ENCODE data around the gene BYSL.
"Not testable (repeated sequence)": the region's sequence is repeated elsewhere in the genome, so short reads cannot be mapped to it uniquely, and the experiment has no call there.

BYSL gene

DNA sequence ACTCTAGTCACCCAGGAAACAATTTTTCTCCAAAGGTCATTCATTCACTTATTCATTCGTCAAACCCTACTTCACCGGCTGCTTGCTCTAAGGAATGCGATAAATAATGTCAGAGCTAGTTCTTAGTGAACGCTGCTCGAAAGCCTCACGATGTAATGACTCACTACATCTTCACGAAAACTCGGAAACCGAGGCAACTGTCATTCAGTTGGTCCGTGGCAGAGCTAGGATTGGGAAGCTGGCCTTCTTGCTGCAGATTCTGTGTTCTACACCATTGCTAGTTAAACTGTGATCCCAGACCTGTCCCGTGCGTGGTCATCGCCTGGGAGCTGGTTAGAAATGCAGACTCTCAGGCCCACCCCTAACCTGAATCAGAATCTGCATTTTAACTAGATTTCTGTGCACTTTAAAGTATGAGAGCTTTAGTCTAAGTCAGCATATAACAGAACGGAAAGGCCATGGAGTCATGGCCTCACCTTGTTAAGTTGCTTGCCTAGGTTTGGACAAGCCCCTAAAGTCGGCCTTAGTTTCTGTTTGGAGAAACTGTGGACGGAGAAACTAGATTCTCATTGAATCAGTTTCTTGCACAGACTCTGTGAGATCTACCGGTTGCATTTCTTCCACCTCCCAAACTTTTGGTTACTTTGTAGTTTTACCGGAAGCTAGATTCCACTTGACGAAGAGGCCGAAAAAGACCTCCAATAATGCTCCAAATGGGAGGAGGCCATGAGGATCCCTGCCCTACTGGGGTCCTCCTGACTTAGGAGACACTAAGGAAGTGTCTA is 21.0 kb downstream of the BYSL start:
- no peak for DNase-seq (ENCODE audit: low spot score)

DNA sequence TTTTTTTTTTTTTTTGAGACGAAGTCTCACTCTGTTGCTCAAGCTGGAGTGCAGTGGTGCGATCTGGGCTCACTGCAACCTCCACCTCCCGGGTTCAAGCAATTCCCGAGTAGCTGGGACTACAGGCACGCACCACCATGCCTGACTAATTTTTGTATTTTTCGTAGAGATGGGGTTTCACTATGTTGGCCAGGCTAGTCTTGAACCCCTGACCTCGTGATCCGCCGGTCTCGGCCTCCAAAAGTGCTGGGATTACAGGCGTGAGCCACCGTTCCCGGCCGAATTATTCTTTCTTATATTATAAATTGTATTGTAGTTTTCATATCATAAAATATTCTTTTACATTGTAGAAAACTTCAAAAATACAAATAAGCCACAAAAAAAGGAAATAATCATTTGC is 21.6 kb downstream of the BYSL start:
- not testable (repeated sequence) for DNase-seq (ENCODE audit: low spot score)

GRCh38 chr6:41943456-41943855 is 22.2 kb downstream of the BYSL start:
- no peak for DNase-seq (ENCODE audit: low spot score)

DNA sequence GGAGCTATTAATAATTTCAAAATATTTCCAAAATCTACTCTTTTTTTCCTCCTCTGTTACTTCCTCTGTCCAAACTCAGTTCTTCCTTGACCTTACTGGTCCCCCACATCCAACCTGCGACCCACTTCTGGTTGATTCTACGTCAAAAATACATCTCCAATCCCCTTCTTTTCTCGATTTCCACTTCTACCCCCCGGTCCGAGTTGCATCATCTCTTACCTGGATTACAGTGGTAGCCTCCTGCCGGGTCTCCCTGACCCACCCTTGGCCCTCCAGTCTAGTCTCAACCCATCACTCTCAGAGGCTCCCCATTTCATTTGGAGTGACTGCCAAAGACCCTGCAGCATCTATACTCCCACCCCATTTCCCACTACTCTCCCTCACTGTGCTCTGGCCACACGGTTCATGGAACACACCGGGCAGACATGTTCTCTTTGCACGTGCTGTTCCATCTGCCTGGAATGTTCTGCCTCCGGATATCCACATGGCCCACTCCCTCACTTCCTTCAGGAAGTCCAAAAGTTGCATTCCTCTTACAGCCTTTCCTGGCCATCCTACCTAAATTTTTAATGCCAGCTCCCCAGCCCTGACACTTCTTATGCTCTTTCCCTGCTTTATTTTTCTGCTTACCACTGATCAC is 26.4 kb downstream of the BYSL start:
- no peak for DNase-seq (ENCODE audit: low spot score)

GRCh38 chr6:41954668-41955067 is 33.4 kb downstream of the BYSL start:
- no peak for DNase-seq (ENCODE audit: low spot score)

DNA sequence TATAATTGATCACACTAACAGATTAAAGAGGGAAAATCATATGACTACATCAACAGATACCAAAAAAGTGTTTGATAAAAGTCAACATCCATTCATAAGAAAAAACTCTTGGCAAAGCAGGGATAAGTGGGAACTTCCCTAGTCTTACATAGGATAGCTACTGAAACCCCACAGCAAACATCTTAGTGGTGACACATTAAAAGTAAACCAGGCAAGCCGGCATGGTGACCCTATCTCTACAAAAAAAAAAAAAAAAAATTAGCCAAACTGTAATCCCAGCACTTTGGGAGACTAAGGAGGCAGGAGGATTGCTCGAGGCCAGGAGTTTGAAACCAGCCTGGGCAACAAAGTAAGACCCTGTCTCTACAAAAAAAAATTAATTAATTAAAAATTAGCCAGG is 34.1 kb downstream of the BYSL start:
- no peak for DNase-seq (ENCODE audit: low spot score)

- DNase-seq (ENCODE audit: low spot score): no peak
Measured at GRCh38 chr6:41957117-41957516, 35.8 kb downstream of the BYSL start.

GRCh38 chr6:41958022-41958856 is 36.9 kb downstream of the BYSL start:
- no peak for DNase-seq (ENCODE audit: low spot score)

GRCh38 chr6:41960028-41960427 is 38.7 kb downstream of the BYSL start:
- DNase-seq (ENCODE audit: low spot score): no peak

DNA sequence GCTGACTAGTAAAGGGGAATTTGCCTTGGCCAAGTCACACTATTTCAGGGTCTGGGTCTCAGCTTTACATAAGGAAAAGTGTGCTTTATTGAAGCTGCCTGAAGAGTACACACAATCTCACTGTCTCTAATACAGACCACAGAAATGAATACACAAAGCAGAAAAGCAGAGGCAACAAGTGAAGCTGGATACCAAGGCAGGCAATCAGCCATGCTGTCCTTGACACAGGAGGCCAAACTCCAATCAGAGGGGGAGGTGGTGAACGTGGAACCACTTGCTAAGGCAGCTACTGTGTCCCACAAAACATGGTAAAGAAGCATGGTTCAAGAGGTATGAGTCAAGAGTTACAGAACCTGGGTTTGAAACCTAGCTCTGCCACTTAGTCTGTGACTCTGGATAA is 42.1 kb downstream of the BYSL start:
- DNase-seq (ENCODE audit: low spot score): no peak

DNA sequence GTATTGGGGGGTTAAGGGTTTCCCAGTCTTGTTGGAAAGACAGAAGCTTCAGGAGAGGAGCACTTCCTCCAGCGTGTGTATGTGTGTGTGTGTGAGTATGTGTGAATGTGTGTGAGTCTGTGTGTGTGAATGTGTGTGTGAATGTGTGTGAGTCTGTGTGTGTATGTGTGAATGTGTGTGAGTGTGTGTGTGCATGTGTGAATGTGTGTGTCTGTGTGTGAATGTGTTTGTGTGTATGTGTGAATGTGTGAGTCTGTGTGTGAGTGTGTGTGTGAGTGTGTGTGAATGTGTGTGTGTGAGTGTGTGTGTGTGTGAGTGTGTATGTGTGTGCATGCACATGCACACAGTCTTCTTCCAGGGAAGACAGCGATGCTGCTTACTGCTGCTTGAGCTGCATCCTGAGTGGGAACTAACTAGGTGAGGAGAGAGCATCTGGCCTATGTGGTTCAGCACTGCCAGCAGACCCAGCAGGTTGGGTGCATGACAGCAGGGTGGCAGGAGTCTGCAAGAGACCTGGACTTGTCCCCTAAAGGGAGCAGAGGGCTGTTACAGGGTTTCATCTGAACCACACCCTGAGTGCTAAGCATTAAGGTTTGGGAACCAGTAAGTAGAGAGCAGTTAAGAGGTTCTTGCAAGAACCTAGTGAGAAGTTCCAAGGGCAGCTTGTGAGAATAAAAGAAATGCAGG is 43.0 kb downstream of the BYSL start:
- DNase-seq (ENCODE audit: low spot score): no peak

DNA sequence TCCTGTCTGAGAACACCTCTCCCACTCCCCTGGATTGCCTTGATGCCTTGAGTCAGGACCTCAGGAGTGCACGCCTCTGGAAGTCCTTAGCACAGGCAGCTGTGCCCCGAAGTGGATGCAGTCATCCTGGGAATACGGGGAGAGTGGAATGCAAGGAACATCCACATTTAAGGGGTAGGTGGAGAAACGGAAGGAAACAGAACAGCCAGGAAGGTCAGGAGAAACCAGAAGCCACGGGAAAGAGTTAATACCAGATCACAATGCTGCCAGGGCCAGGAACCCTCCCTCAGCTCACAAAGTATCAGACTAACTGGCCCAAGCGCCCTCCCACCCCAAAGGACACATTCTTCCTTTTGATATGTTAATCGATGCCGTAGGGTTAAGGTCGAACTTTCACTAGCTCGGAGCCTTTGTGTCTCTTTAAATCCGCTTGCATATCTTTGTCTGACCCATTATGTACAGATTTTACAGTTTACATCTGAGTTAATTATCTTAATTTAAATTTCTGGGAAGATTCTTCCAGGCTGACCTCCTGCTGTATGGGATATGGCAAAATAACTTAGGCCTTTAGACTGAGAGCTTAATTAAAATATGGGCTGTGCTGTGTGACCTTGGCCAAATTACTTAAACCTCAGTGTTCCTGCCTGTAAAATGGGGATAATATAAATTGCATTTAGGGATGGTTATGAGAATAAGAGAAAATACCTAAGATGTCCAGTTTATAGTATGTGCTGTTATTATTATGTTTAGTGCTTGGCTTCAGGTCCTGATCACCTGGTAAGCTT is 44.3 kb downstream of the BYSL start:
- peak; percentile 80 for DNase-seq (ENCODE audit: low spot score)

- no peak for DNase-seq (ENCODE audit: low spot score)
Measured at GRCh38 chr6:41966214-41966920, 45.1 kb downstream of the BYSL start.

- DNase-seq (ENCODE audit: low spot score): no peak
Measured at GRCh38 chr6:41966961-41967311, 45.6 kb downstream of the BYSL start.

GRCh38 chr6:41967312-41968287 is 46.3 kb downstream of the BYSL start:
- no peak for DNase-seq (ENCODE audit: low spot score)

DNA sequence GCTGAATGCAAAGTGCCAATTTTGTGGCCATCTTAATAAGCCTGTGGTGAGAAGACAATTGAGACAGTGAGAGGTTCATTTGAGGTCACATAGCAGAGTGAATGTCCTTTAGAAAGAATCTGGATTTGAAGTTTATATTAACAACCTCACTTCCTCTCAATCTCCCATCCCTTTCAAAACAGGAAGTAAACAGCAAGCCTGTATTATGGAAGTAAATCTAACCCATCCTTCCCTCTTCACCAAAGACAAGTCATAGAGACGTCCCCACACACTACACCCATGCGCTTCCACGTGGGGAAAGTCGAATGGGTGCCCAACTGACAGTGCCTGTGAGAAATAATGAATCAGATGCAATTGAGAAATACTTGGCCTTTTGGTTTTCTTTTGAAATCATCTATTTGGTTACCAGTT is 49.1 kb downstream of the BYSL start:
- DNase-seq (ENCODE audit: low spot score): no peak

DNA sequence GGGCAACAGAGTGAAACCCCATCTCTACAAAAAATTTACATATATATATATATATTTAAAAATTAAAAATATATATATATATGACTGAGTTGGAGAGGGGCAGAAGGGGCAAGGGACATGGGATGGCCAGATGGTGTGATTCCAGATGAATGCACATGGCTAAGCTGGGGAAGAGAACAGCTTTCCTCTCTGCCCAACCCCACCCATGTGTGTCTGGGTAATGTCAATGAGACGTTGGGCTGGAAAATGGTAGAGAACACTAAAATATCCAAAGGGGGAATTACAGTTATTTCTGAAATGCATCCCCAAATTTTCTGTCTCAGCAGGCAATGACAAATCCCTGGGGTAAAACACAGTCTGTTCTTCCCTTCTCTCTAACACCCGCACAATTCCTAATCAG is 51.5 kb downstream of the BYSL start:
- no peak for DNase-seq (ENCODE audit: low spot score)

DNA sequence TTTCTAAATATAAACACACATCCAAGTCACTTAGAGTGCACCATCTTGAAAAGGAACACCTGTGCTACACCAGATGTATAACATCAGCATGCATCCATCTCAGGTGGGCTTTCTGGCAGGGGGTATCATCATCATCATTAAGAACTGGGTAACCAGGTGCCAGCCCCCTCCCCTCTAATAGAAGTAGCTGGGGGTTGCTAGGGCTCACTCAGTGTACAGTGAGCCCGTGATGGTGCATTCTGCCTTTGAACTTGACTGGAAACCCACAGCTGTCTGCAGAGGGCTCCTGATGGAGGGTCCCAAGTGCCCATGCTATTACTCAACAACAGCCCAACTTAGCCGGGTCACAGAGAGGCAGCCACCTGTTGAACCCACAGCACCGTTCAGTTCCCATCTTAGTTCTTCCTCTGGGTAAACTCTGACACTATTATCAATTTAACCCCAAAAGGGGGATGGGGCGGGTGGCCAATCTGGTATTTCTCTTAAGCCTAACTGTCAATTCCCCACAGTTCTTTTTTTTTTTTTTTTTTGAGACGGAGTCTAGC is 53.1 kb downstream of the BYSL start:
- DNase-seq (ENCODE audit: low spot score): no peak

- DNase-seq (ENCODE audit: low spot score): no peak
Measured at GRCh38 chr6:41975276-41975675, 54.0 kb downstream of the BYSL start.

All from ecto neural progenitor cell (in vitro differentiated cells).